ENCODE data around the gene ZDHHC22.
"Not testable (repeated sequence)": the region's sequence is repeated elsewhere in the genome, so short reads cannot be mapped to it uniquely, and the experiment has no call there.

The ZDHHC22 gene, protein sequence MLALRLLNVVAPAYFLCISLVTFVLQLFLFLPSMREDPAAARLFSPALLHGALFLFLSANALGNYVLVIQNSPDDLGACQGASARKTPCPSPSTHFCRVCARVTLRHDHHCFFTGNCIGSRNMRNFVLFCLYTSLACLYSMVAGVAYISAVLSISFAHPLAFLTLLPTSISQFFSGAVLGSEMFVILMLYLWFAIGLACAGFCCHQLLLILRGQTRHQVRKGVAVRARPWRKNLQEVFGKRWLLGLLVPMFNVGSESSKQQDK

GRCh38 chr14:77141214-77142004 lies at the start of gene ZDHHC22:
Gene ZDHHC22 (minus strand): TSS chr14:77141791. CDS start chr14:77139738, 2,053 bp downstream.
- no peak for DNase-seq

DNA sequence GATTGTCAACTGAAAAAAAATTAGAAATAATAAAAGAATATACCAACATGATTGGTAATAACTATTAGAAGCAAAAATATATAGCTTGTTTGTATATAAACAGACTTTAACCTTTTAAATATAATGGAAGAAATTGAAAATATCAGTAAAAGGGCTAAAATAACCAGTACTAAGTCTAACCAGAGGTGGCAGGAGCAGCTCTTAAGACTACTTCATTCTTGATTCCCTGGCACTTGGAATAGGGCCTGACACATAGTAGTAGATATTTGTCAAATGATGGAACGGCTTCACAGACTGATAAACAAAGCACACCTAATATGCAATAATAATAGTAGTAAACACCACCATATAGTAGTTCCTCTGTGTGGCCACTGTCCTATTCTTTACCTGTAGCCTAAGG lies 49.4 kb upstream of the ZDHHC22 start:
- no peak for DNase-seq

- DNase-seq: no peak
Measured at GRCh38 chr14:77189479-77189878, 47.9 kb upstream of the ZDHHC22 start.

DNA sequence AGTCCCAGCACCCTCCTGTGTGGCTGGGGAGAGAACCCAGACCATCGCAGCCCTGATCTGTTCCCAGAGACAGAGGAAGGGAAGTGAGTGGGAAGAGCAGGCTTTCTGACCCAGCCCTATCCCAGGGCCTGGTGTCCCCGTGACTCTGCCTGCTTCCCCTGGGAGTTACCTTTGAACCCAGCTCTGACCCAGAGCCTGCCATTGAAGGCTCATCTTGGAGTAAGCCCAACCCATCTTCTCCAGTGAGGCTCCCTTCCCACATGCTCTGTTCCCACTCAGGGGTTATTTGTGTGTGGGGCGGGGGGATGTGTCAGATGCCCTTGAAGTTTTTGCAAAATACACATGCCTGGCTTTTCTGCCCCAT lies 46.0 kb upstream of the ZDHHC22 start:
- no peak for DNase-seq

GRCh38 chr14:77186911-77187648 lies 45.5 kb upstream of the ZDHHC22 start:
- DNase-seq: no peak

GRCh38 chr14:77185093-77185465 lies 43.5 kb upstream of the ZDHHC22 start:
- no peak for DNase-seq

DNA sequence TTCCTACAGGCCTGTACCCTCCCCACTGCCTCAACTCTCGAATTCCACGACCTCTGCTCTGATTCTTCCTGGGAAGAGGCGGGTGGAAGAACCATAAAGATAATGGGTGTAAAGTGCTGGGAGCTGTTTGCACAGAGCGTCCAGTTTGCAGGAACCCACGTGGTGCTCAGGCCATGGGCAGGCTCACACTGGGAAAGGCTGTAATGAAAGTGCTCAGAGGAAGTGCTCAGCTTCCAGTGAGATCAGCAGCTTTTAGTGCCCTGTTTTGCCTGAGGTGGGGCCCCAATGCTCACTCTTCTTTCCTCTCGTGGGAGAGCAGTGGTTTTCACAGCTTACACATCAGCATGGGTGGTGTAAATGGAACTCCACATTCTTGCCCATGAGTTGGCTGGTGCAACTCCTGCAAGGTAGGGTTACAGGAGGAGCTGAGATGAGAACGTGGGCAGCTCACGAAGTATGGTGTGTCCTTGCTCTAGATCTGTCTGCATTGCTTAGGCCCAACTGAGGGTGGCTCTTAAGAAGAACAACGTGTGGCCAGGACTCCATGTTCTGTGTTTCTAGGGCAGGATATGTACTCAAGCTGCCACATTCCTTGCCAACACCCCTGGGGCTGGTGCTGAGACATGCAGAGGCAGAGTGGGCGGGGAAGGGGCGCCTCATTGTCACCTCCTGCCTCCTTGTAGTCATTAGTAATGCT lies 43.0 kb upstream of the ZDHHC22 start:
- no peak for DNase-seq

DNA sequence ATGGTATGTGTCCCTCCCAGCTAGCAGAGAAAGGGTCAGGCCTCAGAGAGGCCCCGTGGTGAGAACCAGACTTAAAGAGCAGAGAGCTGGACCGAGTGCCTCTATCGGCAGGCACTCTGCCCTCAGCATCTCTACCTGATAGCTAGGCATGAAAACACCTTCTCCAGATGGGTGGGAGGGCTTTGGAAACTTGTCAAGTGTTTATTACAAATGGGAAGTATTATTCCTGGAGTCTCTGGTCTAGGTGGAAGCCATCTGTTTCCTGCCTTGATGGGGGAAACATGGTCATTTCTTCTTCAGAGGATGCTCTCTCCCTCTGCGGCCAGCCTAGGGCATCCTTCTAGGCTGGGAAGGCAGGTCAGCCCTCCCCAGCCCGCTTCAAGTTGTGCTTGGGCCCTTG lies 42.3 kb upstream of the ZDHHC22 start:
- DNase-seq: no peak

GRCh38 chr14:77181603-77182437 lies 40.2 kb upstream of the ZDHHC22 start, which contains the start of gene TMEM63C:
Gene TMEM63C (plus strand): TSS chr14:77181798. CDS start chr14:77218814, 37,016 bp downstream.
- no peak for DNase-seq

- no peak for DNase-seq
Measured at GRCh38 chr14:77180726-77181602, 39.4 kb upstream of the ZDHHC22 start.

DNA sequence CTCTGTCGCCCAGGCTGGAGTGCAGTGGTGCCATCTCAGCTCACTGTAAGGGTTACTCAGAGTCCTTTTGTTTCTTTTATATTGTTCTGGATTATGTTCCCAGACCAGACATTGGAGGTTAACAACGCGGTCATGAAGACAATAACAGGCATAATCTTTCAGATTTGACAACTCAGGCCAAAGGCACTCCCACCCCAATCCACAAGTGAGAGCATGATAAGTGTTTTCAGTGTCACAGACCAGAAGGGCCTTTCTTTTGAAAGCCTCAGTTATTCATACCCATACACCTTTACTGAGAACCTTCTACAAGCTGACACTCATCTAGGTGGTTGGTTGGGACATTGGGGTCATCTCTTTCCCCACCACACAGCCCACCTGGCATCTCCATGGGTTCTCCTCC lies 37.1 kb upstream of the ZDHHC22 start:
- DNase-seq: no peak

GRCh38 chr14:77177702-77178101 lies 36.1 kb upstream of the ZDHHC22 start:
- no peak for DNase-seq

- no peak for DNase-seq
Measured at GRCh38 chr14:77175843-77176242, 34.3 kb upstream of the ZDHHC22 start.

DNA sequence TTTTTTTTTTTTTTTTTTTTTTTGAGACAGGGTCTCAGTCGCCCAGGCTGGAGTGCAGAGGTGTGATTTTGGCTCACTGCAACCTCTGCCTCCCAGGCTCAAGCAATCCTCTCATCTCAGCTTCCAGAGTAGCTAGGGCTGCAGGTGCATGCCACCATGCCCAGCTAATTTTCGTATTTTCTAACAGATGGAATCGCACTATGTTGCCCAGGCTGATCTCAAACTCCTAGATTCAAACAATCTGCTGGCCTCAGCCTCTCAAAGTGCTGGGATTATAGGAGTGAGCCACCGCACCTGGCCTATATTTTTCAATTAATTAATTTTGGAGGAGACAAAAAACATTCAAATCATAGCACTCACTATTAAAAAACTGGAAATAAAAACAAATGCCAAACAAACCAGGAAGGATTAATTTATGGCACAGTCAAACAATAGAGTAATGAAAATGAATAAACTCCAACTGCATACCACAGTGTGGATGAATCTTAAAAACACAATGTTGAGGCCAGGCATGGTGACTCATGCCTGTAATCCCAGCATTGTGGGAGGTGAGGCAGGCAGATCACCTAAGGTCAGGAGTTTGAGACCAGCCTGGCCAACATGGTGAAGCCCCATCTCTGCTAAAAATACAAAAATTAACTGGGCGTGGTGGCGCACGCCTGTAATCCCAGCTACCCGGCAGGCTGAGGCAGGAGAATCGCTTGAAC lies 32.5 kb upstream of the ZDHHC22 start:
- DNase-seq: not testable (repeated sequence)

DNA sequence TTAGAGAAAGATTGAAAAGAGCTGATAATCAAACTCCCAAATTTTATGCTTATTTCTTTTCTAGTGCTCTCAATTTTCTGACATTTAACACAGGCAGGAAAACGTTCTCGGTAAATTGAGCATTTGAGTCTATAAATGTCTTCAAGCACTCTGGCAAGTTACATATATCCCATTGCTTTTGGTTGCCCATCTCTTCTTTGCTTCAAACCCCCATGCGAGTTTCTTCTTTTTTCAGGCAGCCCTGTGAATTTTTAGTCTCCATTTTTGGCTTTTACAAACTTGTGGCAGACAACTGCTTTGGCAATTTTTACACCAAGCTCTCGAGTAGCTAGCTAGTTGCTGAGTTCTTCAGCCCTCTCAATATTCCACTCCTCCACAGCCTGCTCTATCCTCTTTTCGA lies 31.3 kb upstream of the ZDHHC22 start:
- no peak for DNase-seq

- no peak for DNase-seq
Measured at GRCh38 chr14:77170045-77170444, 28.5 kb upstream of the ZDHHC22 start.

DNA sequence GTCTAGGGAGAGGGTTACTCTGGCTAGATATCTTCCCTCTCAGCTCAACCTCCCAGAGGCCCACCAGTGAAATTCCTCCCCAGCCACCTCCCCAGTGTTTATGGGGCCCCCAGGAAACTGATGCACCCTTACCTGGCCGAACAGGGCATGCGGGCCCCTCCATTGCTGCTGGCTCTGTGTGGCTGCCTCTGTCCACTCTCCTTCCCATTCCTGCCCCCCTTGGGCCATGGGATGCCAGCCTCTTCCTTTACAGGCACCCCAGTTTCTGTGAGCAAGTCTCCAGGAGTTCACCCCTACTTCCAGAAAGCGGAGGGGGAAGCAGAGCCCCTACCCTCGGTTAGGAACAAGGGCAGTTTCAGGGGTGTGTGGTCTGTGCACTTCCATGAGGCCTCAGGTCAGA lies 19.4 kb upstream of the ZDHHC22 start:
- DNase-seq: no peak

- no peak for DNase-seq
Measured at GRCh38 chr14:77158882-77159255, 17.3 kb upstream of the ZDHHC22 start.

- no peak for DNase-seq
Measured at GRCh38 chr14:77158175-77158881, 16.7 kb upstream of the ZDHHC22 start.

GRCh38 chr14:77157740-77158139 lies 16.1 kb upstream of the ZDHHC22 start:
- DNase-seq: no peak
